PC-9 (cell line): Measurements from ENCODE around the gene ADAM30. TPM values are rescaled to one million over a fixed set of nuclear protein-coding genes. Genes with fewer than 3 reads are reported as not detected.

Experiments used
- BruUV-seq: library from RNA; stranded (reverse); fragments of 400-500 nt; replicated peaks from 2 replicates; lab custom pipeline; 2021; lab: Mats Ljungman, UMichigan
- CTCF ChIA-PET: fragments of 300-600 bp; sonication (Branson Sonifier 250); formaldehyde crosslinking; loops from one replicate; lab custom pipeline; 2022; ENCODE audit warnings: antibody characterized with exemption; lab: Charles Lee
- POLR2A ChIA-PET: fragments of 300-600 bp; sonication (Branson Sonifier 250); formaldehyde crosslinking; loops from one replicate; lab custom pipeline; 2022; ENCODE audit warnings: antibody characterized with exemption; ENCODE audit not compliant: unreplicated experiment; lab: Charles Lee
- DNase-seq, 2 experiments: peaks; one replicate each; pipeline versions ENCODE4 v3.0.0 to v3.0.0-alpha.2; 2015 to 2022; ENCODE audit warnings: mixed read lengths in 1 of 2
- H2AFZ ChIP-seq: fragments of 200-600 bp; sonication (generic); 2 replicates; pipeline ENCODE4 v1.8.1; 2017; ENCODE audit warnings: antibody characterized with exemption
- H3F3A ChIP-seq: fragments of 200-600 bp; sonication (generic); 2 replicates; pipeline ENCODE4 v1.8.1; 2017; ENCODE audit warnings: antibody characterized with exemption, mild to moderate bottlenecking, low read depth; ENCODE audit not compliant: insufficient read depth
- H3K27ac ChIP-seq: fragments of 200-600 bp; sonication (generic); 2 replicates; pipeline ENCODE4 v1.6.1; 2016; ENCODE audit warnings: mixed run types
- H3K27me3 ChIP-seq: fragments of 200-600 bp; sonication (generic); 2 replicates; pipeline ENCODE4 v1.6.1; 2016; ENCODE audit warnings: low read depth, mixed run types; ENCODE audit not compliant: insufficient read depth
- H3K36me3 ChIP-seq: fragments of 200-600 bp; sonication (generic); 2 replicates; pipeline ENCODE4 v1.6.1; 2016; ENCODE audit warnings: low read depth, mixed run types
- H3K4me1 ChIP-seq: fragments of 200-600 bp; sonication (generic); replicated peaks from 2 replicates; pipeline ENCODE4 v1.6.1; 2016; ENCODE audit warnings: mixed run types; ENCODE audit not compliant: insufficient read depth
- H3K4me2 ChIP-seq: fragments of 200-600 bp; sonication (generic); 2 replicates; pipeline ENCODE4 v1.6.1; 2017; ENCODE audit warnings: mixed run types
- H3K4me3 ChIP-seq: fragments of 200-600 bp; sonication (generic); 2 replicates; pipeline ENCODE4 v1.6.1; 2016; ENCODE audit warnings: mixed run types
- H3K79me2 ChIP-seq: fragments of 200-600 bp; sonication (generic); 2 replicates; pipeline ENCODE4 v1.6.1; 2017; ENCODE audit warnings: low read depth, mixed run types
- H3K9me2 ChIP-seq: fragments of 200-600 bp; sonication (generic); 2 replicates; pipeline ENCODE4 v1.8.1; 2017; ENCODE audit warnings: mild to moderate bottlenecking; ENCODE audit not compliant: insufficient read depth
- H3K9me3 ChIP-seq: fragments of 200-600 bp; sonication (generic); 2 replicates; pipeline ENCODE4 v1.8.1; 2016; ENCODE audit warnings: low read depth; ENCODE audit not compliant: insufficient read depth
- H4K20me1 ChIP-seq: fragments of 200-600 bp; sonication (generic); 2 replicates; pipeline ENCODE4 v1.8.1; 2017; ENCODE audit not compliant: insufficient read depth
- EZH2 ChIP-seq: fragments of 200-600 bp; sonication (generic); IDR thresholded peaks from 2 replicates; pipeline ENCODE4 v1.8.0; 2017; ENCODE audit warnings: antibody characterized with exemption, low read depth
- intact Hi-C: fragments of 100-400 bp; cut with micrococcal nuclease; formaldehyde crosslinking; loops from one replicate; pipeline ENCODE4 v1.10.0; 2022; ENCODE audit not compliant: unreplicated experiment
- total RNA-seq: library from RNA; stranded (reverse); gene quantifications from 2 replicates; pipeline ENCODE4 v1.2.3, GENCODE V29; 2021
- TF ChIP-seq, protein P1 (sequence below): fragments of 200-600 bp; sonication (generic); conservative IDR thresholded peaks from 2 replicates; pipeline ENCODE4 v1.6.1; 2017; ENCODE audit warnings: mixed run types, antibody characterized with exemption, mild to moderate bottlenecking, moderate library complexity

The ADAM30 gene
- total RNA-seq, 1 experiment from 2014 or later, result not detected

DNA sequence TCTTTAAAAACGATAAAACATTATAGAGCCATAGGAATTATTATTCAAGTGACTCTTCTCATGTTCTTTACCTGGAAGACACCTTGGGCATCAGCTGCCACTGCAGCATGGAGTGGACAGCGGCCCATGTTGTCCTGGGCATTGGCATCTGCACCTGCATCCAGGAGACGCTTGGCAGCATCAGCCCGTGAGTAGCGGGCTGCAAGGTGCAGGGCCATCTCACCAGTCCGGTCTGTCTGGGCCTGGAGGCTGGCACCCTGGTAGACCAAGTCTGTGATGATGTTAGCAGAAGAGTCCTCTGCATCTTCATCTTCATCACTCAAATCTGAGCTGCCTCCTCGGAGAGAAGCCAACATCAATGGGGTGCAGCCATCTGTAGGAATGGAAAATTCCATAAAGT is 22.9 kb upstream of the ADAM30 start:
- POLR2A ChIA-PET, result no interaction called here
- Histone ChIP-seq H3F3A (no peaks in the 10 kb centered on the region), H3K9me2 (no peaks in the 10 kb centered on the region), H3K4me2 (no peak overlapping the region), H3K36me3 (peaks cover 70% of the 10 kb centered on the region), H3K27ac (no peak overlapping the region), H3K4me1 (no peaks in the 10 kb centered on the region), H3K9me3 (no peaks in the 10 kb centered on the region), H3K4me3 (no peak overlapping the region), H2AFZ (no peak overlapping the region), H3K27me3 (no peaks in the 10 kb centered on the region), H3K79me2 (no peaks in the 10 kb centered on the region), H4K20me1 (no peaks in the 10 kb centered on the region)
- CTCF ChIA-PET, result no interaction called here
- no peak for DNase-seq
- TF ChIP-seq EZH2, result no peak
- TF ChIP-seq, protein P1, sequence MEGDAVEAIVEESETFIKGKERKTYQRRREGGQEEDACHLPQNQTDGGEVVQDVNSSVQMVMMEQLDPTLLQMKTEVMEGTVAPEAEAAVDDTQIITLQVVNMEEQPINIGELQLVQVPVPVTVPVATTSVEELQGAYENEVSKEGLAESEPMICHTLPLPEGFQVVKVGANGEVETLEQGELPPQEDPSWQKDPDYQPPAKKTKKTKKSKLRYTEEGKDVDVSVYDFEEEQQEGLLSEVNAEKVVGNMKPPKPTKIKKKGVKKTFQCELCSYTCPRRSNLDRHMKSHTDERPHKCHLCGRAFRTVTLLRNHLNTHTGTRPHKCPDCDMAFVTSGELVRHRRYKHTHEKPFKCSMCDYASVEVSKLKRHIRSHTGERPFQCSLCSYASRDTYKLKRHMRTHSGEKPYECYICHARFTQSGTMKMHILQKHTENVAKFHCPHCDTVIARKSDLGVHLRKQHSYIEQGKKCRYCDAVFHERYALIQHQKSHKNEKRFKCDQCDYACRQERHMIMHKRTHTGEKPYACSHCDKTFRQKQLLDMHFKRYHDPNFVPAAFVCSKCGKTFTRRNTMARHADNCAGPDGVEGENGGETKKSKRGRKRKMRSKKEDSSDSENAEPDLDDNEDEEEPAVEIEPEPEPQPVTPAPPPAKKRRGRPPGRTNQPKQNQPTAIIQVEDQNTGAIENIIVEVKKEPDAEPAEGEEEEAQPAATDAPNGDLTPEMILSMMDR, result no peak
- no TSS peak for BruUV-seq
- intact Hi-C loops, result no loop called here

DNA sequence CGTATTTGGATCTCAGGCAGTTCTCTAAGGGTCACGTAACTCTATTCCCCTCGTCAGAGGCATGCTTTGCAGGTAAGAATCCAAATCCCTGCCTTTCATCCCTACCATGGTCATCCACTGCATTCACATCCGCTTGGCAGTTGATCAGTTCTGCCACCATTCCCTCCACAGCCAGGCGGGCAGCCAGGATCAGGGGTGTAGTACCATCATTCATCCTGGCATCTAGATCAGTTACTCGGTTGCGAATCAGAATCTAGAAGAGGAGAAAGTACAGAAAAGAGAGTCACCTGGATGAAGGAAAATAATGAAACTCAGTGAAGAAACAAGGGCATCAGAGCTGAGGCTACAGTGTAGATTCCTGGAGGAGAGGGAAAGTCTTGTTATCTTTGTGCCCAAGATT is 22.0 kb upstream of the ADAM30 start:
- Histone ChIP-seq H3K4me3 (no peak overlapping the region), H3K9me2 (no peaks in the 10 kb centered on the region), H3F3A (no peaks in the 10 kb centered on the region), H3K4me2 (no peak overlapping the region), H3K27me3 (no peaks in the 10 kb centered on the region), H3K9me3 (no peaks in the 10 kb centered on the region), H3K79me2 (no peaks in the 10 kb centered on the region), H2AFZ (no peak overlapping the region), H3K36me3 (peaks cover 66% of the 10 kb centered on the region), H3K4me1 (no peaks in the 10 kb centered on the region), H3K27ac (no peak overlapping the region), H4K20me1 (no peaks in the 10 kb centered on the region)
- TF ChIP-seq, protein P1, result no peak
- no peak for TF ChIP-seq EZH2
- no TSS peak for BruUV-seq
- CTCF ChIA-PET, result no interaction called here
- POLR2A ChIA-PET, result no interaction called here
- no peak for DNase-seq
- intact Hi-C loops, result no loop called here

DNA sequence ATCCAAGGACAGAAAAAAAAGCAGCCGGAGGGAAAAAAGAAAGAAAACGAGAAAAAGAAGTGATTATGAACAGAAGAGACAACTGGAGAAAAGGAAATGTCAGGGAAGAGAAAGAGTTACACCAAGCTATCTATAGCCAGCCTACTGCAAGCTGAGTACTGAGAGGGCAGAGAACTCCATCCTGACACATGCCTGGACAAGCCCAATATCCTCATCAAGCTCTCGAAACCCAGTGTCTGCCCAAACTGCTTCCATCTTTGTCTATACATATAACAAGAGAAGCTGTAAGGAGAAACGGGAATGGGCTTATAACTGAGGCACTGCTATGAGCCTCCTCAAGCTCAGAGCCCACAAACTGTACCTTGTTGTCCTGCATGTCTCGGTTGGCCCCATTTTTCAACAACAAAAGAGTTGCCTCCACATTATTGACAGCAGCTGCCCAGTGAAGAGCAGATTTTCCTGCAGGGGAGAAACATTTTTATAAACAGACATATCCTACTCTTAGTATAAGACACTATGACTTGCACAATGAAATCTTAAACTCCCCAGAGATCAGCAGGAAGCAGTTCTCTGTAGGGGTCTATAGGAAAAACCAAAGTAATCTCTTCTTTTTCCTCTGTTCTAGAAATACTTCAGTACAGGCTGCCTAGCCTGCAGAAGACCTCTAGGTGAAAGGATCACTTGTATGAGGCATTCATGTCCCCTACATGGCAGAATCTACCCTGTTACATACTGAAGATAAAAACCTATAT is 21.2 kb upstream of the ADAM30 start:
- intact Hi-C loops, result no loop called here
- Histone ChIP-seq H3K27me3 (no peaks in the 10 kb centered on the region), H3K27ac (no peak overlapping the region), H2AFZ (no peak overlapping the region), H3K9me2 (no peaks in the 10 kb centered on the region), H3K4me1 (no peaks in the 10 kb centered on the region), H3K79me2 (no peaks in the 10 kb centered on the region), H3K36me3 (peaks cover 61% of the 10 kb centered on the region), H3K9me3 (no peaks in the 10 kb centered on the region), H3K4me2 (no peak overlapping the region), H3F3A (no peaks in the 10 kb centered on the region), H3K4me3 (no peak overlapping the region), H4K20me1 (no peaks in the 10 kb centered on the region)
- no TSS peak for BruUV-seq
- no peak for DNase-seq
- ChIA-PET CTCF (no interaction called here), POLR2A (no interaction called here)
- TF ChIP-seq EZH2, result no peak
- TF ChIP-seq, protein P1, result no peak
